ENCODE measurements around the gene AP2A2.
"Not testable (repeated sequence)": the region's sequence is repeated elsewhere in the genome, so short reads cannot be mapped to it uniquely, and the experiment has no call there.

AP2A2 gene

DNA sequence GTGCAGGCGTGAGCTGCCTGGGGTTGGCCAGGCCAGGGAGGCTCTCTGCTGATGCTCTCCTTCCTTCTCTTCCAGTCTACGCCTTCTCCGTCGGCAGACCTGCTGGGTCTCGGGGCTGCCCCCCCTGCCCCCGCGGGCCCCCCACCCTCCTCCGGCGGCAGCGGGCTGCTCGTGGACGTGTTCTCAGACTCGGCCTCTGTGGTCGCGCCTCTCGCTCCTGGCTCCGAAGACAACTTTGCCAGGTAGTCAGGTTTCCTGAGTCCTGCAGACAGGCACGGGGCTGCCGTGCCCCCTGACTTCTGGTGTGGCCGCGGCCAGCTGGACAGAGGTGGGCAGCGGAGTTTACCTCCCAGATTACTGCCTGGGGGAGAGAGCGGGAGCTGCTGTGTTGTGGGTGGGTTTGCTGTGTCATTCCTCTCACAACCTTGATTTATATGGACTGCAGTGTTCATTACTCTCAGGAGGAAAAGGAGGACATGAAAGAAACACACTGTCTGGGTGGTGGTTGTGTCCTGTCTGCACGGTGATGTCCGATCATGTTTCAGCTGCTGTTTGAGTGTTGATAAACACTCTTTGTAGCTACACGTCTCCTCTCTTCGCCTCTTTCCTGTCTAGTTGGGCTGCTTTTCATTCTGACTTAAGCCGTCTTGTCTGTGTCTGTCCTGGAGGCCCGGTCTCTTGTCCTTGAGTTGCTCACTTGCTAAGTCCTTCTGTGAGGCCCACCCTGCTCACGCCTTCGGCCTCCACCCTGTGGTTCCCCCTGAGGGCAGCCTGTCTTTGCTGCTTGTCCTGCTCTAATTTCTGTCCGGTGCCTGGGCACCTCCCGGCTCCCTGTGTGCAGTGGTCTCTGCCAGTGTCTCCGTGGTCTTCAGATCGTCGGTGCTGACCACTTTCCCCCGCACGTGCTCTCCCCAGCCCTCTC, 74.9 kb downstream of the AP2A2 start:
- no peak for DNase-seq

DNA sequence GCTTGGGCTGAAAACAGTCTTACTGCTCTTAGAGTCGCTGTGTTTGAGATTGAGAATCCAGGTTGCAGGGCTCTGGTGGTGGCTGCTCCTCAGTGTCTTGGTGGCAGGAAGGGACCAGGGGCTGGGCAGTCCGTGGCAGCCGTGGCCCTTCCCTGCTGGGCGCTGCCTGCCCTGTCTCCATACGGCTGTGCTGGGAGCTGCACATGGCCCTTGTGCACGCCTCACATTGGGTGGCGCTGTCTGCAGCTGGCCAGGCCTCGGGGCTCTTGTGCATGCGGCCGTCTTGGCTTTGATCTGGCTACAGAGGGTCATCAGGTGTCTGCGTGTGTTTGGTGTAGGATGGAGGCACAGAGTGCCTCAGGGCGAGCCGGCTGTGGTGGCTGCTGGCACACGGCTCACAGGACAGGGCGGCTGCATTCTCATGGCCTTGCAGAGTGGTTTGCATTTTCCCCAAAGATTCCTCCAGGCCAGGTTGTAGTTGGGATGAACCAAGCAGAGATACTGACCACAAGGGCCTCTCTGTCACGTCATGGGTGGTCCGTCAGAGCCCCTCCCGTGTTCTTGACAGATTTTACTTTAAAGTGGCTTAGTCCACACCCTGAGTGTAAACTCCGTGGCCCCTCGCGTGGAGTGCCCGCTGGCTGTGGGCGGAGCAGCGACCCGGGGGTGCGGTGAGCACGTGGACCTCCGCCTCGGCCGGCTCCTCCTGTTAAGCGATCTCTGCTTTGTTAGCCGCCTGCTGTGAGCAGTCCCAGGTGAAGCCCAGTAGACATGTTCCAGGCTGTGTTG, 76.1 kb downstream of the AP2A2 start:
- no peak for DNase-seq

DNA sequence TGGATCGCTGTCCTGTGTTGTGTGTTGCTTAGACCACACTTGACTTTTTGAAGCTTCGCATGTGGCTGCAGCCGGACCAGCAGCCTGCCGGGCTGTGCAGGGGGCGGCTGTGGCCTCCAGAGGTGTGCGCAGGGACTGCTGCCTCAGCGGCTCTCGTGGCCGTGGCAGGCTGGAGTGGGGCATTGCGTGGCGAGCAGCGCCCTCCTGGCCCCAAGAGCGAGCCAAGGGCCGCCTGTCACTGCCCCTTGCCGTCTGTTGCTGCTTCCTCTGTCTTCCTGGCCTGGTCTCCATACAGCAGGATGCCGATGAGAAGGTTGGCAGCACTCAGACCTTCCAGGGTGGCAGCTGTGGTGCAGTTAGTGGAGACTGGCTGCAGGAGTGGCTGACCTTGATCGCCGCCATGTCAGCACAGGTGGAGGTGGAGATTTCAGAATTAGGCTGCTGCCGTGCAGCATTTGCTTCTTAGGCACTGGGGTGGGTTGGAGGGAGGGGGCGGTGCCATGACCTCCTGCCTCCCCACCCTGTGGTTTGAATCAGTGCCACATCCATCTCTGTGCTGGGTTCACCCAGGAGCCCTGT, 76.8 kb downstream of the AP2A2 start:
- DNase-seq: no peak

DNA sequence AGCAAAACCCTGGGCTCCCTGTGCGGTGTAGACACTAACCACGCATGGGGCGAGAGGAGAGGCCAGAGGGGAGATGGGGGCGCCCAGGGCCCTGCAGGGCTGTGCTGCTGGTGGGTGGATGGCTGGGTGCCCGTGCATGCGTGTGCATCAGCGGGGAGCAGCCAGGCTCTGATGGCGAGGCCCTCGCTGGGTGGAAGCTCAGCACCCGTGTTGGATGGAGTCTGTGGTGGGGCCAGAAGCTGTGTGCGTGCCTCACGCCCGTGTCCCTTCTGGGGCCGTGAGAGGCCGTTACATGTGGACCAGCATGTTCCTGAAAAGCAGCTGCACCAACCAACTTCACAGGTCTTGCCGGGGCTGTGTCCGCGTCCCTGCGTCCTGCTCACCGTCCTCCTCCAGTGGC, 77.5 kb downstream of the AP2A2 start:
- DNase-seq: no peak

DNA sequence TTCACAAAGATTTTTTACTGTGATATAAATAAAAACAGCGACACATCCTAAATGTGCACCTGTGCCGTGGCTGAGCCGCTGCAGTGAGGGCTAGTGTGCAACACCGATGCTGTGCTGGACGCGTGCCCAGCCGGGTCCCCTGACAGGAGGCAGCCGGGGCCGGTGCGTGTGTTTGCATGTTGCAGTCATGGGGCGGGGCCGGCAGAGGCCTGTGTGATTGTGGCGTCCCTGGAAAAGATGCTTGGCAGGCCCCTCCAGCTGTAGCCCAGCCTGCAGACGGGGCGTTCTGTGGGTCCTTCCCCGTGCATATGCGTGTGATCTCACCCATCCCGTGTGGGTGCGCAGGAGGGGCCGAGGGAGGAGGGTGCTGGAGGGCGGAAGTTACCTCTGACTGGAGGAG, 80.3 kb downstream of the AP2A2 start:
- peak; percentile 49 for DNase-seq

DNA sequence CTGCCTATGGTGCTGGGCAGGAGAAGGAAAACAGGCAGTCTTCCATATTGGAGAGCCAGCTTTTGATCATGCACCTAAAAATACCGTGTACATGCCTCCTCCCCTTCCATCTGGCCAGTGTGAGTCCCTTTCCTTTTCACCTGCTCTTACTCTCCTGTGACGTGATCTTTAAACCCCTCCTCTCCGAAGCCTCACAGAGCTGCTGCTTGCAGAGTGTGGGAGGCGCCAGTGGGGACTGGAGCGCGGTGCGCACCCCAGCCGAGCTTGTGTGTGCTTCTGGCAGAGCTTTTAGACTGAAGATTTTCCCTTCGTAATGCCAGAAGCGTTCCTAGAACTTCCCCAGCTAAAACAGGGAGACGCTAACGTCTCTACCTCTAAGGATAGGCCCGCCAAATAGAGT, 81.1 kb downstream of the AP2A2 start:
- DNase-seq: no peak

DNA sequence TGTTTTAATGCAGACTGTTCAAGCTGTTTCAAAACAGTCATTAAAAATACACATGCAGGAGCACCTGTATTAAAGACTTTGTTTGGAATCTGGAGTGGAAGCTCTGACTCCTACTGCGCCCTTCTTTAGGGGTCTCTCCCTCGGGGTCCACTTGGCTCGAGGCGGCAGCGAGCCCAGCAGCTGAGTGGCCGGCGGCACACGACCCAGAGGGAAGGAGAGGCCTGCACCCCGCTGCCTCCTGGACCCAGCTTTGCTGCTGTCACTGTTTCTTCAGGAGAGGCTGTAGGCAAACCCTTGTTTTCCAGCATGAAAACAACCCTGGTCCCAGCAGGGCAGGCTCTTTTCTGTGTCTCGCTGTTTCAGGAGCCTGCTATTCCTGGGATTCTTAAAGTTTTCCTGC, 81.6 kb downstream of the AP2A2 start:
- DNase-seq: no peak

DNA sequence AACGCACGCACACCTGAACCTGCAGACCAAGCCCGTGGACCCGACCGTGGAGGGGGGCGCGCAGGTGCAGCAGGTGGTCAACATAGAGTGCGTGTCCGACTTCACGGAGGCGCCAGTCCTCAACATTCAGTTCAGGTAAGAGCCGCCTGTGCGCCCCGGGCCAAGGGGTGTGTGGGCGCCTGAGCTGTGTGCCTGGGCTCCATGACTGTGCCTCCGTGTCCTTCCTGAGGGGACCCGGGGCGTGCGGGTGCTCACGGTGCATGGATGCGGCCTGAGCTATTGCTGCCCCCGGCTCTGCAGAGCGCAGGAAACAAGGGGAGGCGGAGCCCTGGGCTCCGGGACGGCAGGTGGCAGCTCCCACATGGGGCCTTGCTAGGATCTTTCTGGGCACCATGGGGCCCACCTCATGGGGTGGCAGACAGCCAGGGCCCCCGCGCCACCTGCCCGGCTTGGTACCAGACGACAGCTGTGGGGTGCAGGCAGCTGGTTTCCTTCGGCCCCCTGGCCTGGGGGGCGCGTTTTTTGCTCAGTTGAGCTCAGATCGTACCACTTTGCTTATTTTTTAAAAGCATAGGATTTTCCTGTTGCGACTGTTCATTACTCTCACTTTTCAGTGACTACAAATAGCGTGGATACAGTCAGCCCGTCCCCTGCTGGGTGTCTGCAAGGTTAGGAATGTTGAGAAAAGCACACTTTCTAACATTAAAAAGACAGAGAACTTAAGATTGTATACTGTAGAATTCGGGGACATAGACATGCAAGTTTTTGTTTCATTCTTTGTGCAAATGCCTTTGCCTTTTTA, 82.5 kb downstream of the AP2A2 start:
- no peak for DNase-seq

DNA sequence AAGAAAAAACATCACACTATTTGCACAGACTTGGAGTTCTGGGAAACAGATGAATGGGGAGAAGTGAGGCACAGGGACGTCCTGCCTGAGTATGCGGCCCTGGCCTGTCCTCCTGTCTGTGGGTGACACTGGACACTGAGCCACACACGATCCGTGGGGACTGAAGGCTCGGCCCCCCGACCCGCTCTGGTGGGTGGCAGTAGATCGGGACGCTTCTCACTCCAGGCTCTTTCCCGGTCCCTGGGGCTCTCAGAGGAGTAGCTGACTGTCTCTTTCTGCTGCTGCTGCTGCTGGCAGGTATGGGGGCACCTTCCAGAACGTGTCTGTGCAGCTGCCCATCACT, 83.1 kb downstream of the AP2A2 start:
- DNase-seq: no peak

DNA sequence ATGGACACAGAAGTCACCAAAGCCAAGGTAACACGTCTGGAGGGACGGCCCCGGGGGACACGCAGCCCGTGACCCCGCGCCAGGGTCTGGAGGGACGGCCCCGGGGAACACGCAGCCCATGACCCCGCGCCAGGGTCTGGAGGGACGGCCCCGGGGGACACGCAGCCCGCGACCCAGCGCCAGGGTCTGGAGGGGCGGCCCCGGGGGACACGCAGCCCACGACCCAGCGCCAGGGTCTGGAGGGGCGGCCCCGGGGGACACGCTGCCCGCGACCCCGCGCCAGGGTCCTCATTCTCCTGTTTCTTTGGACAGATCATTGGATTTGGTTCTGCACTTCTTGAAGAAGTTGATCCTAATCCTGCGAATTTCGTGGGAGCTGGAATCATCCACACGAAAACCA, 83.7 kb downstream of the AP2A2 start:
- no peak for DNase-seq

DNA sequence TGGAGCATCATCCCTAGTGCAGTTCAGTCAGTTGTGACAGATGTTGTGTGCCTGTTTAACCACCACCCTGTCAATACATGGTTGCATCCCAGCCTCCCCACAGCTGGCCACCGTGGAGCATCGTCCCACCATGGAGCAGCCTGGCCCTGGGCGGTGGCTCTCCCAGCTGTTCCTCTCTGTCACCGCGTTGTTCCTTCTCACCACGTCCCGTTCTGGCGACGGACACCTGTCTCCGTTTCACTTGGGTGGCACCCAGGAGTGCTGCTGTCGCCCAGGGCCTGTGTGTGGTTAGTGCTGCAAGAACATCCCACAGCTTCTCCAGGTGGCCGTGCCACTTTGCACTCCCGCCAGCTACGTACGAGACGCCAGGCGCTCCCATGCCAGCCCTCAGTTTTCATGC, 84.3 kb downstream of the AP2A2 start:
- no peak for DNase-seq

DNA sequence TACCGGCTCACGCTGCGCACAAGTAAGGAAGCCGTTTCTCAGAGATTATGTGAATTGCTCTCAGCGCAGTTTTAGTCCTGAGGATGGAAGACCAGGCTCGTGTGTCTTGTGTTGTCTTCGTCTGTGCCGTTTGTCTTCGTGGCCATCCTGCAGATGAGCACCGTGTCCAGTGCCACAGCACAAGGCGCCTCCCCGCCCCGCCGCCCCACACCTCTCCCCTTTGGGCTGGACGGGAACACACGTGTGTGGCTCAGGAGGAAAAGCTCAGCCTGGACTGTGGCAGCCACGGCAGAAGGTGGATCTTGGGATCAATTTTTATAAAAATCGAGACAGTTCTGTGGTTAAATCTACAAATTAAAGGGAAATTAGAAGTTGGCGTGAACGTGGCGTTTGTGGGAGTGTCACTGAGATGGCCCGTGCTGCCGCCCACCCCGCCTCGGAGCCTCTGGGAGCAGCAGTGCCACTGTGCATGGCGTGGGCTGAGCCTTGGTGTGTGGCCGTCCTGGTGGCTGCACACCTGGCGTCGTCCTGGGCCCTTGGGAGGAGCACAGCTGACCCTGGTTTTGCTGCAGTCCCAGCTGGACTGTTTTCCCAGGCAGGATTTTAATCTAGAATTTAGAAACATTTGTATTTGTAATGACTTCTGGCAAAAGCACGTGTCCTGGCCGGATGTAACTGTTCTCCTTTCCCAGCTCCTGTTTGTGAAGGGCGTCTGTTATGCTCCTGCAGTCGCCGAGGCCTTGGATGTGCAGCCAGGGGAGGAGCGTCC, 85.1 kb downstream of the AP2A2 start:
- no peak for DNase-seq

DNA sequence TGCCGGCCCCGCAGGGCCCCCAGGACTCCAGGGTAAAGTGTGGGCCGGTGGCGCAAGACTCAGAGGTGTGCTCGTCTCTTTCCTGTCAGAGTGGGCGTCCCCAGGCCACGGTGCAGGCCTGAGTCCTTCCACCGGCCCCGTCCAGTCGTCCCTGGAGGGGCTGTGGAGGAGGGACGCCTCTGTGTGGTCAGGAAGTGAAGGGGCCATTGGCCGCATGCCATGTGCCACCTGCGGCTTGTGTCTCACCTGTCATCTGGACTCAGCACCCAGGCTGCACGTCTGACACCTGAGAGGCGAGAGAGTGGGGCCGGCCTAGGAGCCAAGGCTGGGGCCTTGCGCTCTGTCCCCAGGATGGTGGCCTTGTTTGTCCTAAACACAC, 85.6 kb downstream of the AP2A2 start:
- DNase-seq: no peak

DNA sequence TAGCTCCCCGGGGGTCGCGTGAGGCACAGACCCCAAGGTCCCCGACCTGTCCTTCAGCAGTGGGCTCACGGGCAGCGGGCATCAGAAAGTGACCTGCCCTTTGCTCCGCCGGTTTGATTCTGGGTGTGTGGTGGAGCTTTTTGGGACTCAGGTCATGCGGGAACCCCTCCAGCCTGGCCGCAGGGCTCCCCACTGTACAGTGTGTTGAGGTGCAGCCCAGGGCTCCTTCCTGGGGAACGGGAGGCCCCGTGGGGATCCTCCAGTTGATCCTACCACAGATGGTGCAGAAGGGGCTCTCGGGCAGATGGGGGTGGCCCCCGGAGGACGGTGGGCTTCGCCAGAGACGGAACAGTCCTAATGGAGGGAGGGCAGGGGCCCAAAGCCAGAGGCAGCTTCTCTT, 86.6 kb downstream of the AP2A2 start:
- DNase-seq: no peak

DNA sequence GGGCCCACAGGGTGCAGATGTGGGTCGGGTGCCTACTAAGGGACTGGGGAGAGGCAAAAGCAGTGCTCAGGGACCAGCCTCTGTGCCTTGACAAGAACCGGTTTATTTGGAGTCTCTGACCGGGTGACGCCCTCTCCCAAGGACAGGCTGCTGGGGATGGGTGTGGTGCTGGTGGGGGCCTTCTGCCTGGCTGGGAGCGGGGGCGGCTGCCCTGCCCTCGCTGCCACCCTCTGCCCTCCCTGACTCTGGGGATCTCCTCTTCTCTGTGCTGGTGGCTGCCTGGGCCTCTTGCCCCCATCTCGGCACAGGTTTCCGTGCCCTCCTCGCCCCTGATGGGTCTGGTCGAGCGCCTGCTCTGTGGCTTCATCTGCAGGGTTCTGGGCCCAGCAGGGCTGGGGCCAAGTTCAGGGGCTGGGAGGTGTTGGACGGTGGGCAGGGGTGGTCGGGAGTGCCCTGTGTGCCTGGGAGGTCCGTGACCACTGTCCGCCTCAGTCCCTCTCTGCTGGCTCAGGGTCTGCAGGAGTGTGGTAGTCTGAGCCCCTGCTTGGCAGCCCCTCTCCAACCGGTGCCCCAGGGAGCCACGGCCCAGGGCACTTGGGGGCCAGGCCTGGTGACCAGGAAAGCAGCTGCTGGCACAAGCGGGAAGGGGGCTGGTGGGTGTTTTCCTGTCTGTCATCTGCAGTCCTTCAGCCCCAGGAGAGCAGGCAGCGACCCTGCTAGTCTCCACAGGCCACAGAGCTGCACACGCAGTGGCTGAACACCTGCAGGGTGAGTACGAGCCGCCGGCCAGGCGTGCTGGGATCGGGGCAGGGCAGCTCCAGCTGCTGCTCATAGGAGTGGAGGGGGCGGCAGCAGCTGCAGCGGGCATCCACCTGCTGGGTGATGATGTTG, 87.3 kb downstream of the AP2A2 start:
- peak; percentile 40 for DNase-seq

DNA sequence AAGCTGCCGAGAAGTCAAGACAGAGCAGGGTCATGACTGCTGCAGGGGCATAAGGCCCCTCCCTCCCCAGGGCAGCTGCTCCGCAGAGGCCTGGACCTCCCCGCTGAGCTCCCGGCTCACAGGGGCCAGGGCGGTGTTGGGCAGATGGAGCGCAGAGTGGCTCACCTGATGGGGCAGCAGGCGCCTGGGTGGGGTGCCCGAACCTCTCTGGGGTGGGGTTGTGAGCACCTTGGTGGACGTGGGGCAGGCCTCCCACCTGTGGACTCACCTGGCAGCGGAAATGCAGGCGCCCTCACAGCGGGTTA, 87.9 kb downstream of the AP2A2 start:
- DNase-seq: no peak

DNA sequence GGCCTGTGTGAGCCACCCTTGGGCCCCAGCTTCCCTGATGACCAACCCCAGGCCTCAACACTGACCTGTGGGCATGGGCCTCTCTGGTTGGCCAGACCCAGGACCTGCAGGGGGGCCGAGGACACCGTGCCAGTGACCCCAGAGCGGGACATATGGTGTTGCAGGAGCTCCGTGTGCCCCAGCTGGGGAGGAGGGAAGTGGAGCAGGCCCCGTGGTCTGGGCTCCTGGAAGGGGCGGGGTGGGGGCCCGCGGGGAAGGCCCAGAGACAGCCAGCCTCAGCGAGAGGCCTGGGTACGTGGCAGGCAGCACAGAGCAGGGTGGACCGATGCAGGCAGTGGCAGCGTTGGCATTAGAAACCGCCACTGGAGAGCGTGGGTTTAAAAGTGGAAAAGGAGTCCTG, 88.6 kb downstream of the AP2A2 start:
- no peak for DNase-seq

DNA sequence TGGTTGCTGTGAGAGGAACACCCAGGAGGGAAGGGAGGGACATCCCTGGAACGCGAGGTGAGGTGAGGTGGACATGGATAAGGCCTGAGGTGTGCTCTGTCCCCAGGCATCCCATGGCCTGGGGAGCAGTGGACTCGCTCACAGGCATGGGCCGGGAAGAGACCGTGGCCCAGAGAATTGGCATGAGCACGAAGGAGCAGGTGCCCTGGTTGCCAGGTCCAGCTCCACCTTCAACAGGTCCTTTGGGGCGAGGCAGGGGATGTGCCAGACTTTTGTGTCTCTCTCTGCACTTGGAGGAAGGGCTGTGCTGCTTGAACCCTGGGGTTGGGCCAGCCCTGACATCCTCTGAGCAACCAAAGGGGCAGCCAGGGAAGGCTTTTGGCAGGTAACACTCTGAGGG, 89.4 kb downstream of the AP2A2 start:
- DNase-seq: no peak

DNA sequence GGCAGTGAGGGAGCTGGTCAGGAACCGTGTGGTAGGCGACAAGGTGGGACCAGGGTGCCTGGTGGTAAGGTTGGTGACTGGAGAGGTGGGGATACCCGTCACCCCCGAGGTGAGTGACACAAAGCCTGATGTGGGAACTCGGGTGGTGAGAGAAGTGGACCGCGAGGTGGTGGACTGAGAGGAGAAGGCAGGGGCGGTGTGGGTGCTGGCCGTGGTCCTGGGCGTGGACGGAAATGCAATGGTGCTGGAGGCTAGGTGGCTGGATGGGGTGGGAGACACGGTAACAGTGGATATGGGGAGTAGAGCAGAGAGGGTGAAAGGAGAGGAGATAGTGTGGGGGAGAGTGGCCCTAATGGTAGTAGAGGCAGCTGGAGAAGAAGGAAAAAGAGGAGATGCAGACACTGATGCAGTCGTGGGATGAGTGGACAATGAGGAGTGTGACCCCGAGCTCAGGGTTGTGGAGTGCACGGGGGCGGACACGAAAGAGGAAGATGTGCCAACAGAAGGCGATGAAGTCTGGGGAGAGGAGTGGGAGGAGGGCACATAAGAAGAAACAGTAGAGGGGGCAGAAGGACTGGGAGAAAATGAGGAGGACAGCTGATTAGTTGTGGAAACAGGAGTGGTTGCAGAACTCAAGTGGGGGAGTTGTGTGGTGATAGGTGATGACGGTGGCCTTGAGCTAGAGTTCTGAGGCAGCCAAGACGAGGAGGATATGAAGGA, 90.3 kb downstream of the AP2A2 start:
- DNase-seq: no peak

DNA sequence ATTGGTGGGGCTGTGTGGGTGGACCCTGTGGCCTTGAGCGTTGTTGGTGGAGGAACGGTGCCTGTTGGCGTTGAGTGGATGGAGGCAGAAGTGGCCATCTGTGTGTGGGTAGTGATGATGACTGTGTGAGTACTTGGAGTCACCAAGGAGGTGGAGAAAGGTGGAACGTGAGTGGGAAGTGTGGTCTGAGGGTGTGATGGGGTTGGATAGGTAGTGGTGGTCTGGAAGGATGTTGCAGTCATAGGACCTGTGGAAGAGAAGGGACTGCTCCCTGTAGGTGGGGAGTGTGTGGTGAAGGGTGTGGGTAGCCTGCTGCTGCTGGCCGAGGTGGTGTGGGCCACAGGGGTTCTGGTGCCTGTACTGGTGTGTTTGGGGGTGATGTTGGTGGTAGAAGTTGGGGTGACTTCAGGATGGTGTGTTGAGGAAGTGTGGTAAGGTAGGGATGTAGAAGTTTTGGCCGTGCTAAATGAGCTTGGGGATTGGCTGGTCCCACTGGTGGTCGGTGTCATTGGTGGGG, 91.0 kb downstream of the AP2A2 start:
- not testable (repeated sequence) for DNase-seq
